ENCODE measurements around the gene ZNF133.
"Not testable (repeated sequence)": the region's sequence is repeated elsewhere in the genome, so short reads cannot be mapped to it uniquely, and the experiment has no call there.

Gene ZNF133

GRCh38 chr20:18287915-18288748 lies at the start of gene ZNF133:
TSS of gene ZNF133 (plus strand) at chr20:18288527. CDS start at chr20:18305687, 17,160 bp downstream.
- Histone ChIP-seq H3K4me3 (ENCODE audit: low read depth, low read length) (peak within 1 kb of the TSS; percentile 98), H3K27me3 (ENCODE audit: control insufficient read depth, insufficient read depth, low read length) (no peaks in the 10 kb centered on the region), H3K9me3 (ENCODE audit: control insufficient read depth, insufficient read depth, low read length) (peaks cover 11% of the 10 kb centered on the region), H3K4me1 (ENCODE audit: control insufficient read depth, insufficient read depth, low read length) (peaks cover 6% of the 10 kb centered on the region), H3K9ac (ENCODE audit: low read depth, low read length) (peak within 1 kb of the TSS; percentile 92), H3K36me3 (ENCODE audit: control insufficient read depth, insufficient read depth, low read length) (peaks cover 14% of the 10 kb centered on the region; the same call in 1 of the 2 replicates), H3K27ac (ENCODE audit: low read depth, low read length) (peak within 1 kb of the TSS; percentile 84)

- Histone ChIP-seq H3K4me1 (ENCODE audit: control insufficient read depth, insufficient read depth, low read length) (no peaks in the 10 kb centered on the region), H3K4me3 (ENCODE audit: low read depth, low read length) (no peak overlapping the region), H3K27ac (ENCODE audit: low read depth, low read length) (no peak overlapping the region), H3K36me3 (ENCODE audit: control insufficient read depth, insufficient read depth, low read length) (no peaks in the 10 kb centered on the region), H3K9ac (ENCODE audit: low read depth, low read length) (no peak overlapping the region), H3K27me3 (ENCODE audit: control insufficient read depth, insufficient read depth, low read length) (no peaks in the 10 kb centered on the region), H3K9me3 (ENCODE audit: control insufficient read depth, insufficient read depth, low read length) (no peaks in the 10 kb centered on the region)
These were observed 47.3 kb upstream of the ZNF133 start for GRCh38 chr20:18240997-18241396.

GRCh38 chr20:18243802-18244201 lies 44.5 kb upstream of the ZNF133 start:
- Histone ChIP-seq H3K27ac (ENCODE audit: low read depth, low read length) (no peak overlapping the region), H3K27me3 (ENCODE audit: control insufficient read depth, insufficient read depth, low read length) (no peaks in the 10 kb centered on the region), H3K9ac (ENCODE audit: low read depth, low read length) (no peak overlapping the region), H3K4me3 (ENCODE audit: low read depth, low read length) (no peak overlapping the region), H3K9me3 (ENCODE audit: control insufficient read depth, insufficient read depth, low read length) (no peaks in the 10 kb centered on the region), H3K36me3 (ENCODE audit: control insufficient read depth, insufficient read depth, low read length) (no peaks in the 10 kb centered on the region), H3K4me1 (ENCODE audit: control insufficient read depth, insufficient read depth, low read length) (no peaks in the 10 kb centered on the region)

DNA sequence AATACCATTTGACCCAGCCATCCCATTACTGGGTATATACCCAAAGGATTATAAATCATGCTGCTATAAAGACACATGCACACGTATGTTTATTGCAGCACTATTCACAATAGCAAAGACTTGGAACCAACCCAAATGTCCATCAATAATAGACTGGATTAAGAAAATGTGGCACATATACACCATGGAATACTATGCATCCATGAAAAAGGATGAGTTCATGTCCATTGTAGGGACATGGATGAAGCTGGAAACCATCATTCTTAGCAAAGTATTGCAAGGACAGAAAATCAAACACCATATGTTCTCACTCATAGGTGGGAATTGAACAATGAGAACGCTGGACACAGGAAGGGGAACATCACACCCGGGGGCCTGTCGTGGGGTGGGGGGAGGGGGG lies 39.8 kb upstream of the ZNF133 start:
- not testable (repeated sequence) for H3K9ac ChIP-seq (ENCODE audit: low read depth, low read length); H3K4me3 ChIP-seq (ENCODE audit: low read depth, low read length); H3K4me1 ChIP-seq (ENCODE audit: control insufficient read depth, insufficient read depth, low read length); H3K9me3 ChIP-seq (ENCODE audit: control insufficient read depth, insufficient read depth, low read length); H3K36me3 ChIP-seq (ENCODE audit: control insufficient read depth, insufficient read depth, low read length); H3K27me3 ChIP-seq (ENCODE audit: control insufficient read depth, insufficient read depth, low read length); H3K27ac ChIP-seq (ENCODE audit: low read depth, low read length)

DNA sequence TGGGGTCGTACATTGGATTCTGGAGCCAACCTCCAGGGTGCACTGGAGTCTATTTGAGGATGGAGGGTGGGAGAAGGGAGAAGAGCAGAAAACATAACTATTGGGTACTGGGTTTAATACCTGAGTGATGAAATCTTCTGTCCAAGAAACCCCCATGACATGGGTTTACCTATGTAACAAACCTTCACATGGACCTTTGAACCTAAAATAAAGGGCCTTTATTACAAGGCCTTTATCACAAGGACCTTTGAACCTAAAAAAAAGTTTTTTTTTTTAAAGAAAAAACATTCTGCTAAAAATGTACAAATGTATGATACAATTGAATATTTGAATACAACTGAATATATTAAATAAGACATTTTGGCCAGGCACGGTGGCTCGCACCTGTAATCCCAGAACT lies 38.1 kb upstream of the ZNF133 start:
- no peak overlapping the region for H3K4me3 ChIP-seq (ENCODE audit: low read depth, low read length)
- no peak overlapping the region for H3K27ac ChIP-seq (ENCODE audit: low read depth, low read length)
- no peaks in the 10 kb centered on the region for H3K4me1 ChIP-seq (ENCODE audit: control insufficient read depth, insufficient read depth, low read length)
- H3K9me3 ChIP-seq (ENCODE audit: control insufficient read depth, insufficient read depth, low read length), result no peaks in the 10 kb centered on the region
- H3K9ac ChIP-seq (ENCODE audit: low read depth, low read length), result no peak overlapping the region
- no peaks in the 10 kb centered on the region for H3K36me3 ChIP-seq (ENCODE audit: control insufficient read depth, insufficient read depth, low read length)
- no peaks in the 10 kb centered on the region for H3K27me3 ChIP-seq (ENCODE audit: control insufficient read depth, insufficient read depth, low read length)

DNA sequence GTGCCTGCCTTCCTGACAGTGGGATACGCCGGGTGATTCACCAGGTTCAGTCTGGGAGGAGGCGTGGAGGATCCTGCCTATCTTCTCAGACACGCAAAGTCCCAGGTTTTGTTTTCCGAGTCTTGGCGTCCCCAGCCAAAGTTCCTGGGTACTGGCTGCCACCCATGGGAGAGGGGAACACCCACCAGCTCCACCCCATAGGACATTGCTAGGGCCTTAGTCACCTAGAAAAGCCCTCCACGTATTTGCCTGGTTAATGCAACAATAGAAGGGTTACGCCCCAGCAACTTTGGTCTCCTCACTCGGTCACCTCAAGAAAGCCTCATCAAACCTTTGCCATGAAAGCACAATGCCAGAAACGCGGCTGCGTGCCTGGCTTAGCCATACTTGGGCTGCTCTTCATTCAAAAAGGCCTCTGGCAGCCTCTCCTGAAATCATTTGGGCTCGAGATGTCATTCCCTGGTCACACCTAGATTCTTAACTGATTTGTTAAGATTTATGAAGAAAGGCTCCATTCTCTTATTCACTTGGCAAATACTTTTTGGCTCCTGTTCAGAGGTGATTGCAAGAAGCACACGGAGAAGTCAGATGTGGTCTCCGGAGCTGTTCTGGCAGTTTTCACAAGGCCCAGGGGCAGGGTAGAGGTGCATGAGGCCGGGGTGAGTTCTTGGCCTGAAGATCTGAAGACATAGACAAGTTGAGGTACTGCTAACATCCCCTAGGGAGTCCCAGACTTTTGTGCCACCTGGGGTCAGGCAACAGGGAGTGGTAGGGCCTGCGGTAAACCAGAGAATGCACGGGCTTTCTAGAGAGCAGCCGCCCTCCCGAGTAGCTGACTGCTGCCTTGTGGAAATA lies 35.5 kb upstream of the ZNF133 start:
- H3K27me3 ChIP-seq (ENCODE audit: control insufficient read depth, insufficient read depth, low read length), result no peaks in the 10 kb centered on the region
- H3K27ac ChIP-seq (ENCODE audit: low read depth, low read length), result no peak overlapping the region
- no peak overlapping the region for H3K4me3 ChIP-seq (ENCODE audit: low read depth, low read length)
- no peaks in the 10 kb centered on the region for H3K9me3 ChIP-seq (ENCODE audit: control insufficient read depth, insufficient read depth, low read length)
- no peaks in the 10 kb centered on the region for H3K4me1 ChIP-seq (ENCODE audit: control insufficient read depth, insufficient read depth, low read length)
- H3K36me3 ChIP-seq (ENCODE audit: control insufficient read depth, insufficient read depth, low read length), result no peaks in the 10 kb centered on the region
- no peak overlapping the region for H3K9ac ChIP-seq (ENCODE audit: low read depth, low read length)

DNA sequence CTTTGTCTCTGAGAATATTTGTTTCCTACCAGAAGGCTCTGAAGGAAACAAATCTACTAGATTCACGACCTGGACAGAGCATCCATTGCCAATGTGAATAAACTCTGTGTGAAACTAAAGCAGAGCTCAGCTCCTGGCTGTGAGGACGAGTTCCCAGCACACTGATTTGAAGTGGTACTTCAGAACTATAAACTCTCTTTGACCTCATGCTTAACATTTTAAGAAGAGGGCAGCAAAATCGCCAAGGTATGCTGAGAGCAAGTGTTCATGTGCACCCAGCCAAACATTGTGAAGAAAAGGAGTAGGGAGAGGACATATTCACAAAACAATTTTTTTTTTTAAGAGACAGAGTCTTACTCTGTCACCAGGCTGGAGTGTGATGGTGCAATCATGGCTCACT lies 33.7 kb upstream of the ZNF133 start:
- Histone ChIP-seq H3K4me1 (ENCODE audit: control insufficient read depth, insufficient read depth, low read length) (no peaks in the 10 kb centered on the region), H3K36me3 (ENCODE audit: control insufficient read depth, insufficient read depth, low read length) (no peaks in the 10 kb centered on the region), H3K9me3 (ENCODE audit: control insufficient read depth, insufficient read depth, low read length) (no peaks in the 10 kb centered on the region), H3K4me3 (ENCODE audit: low read depth, low read length) (no peak overlapping the region), H3K9ac (ENCODE audit: low read depth, low read length) (no peak overlapping the region), H3K27ac (ENCODE audit: low read depth, low read length) (no peak overlapping the region), H3K27me3 (ENCODE audit: control insufficient read depth, insufficient read depth, low read length) (no peaks in the 10 kb centered on the region)

GRCh38 chr20:18255526-18255925 lies 32.8 kb upstream of the ZNF133 start:
- Histone ChIP-seq H3K27me3 (ENCODE audit: control insufficient read depth, insufficient read depth, low read length) (no peaks in the 10 kb centered on the region), H3K9me3 (ENCODE audit: control insufficient read depth, insufficient read depth, low read length) (no peaks in the 10 kb centered on the region), H3K9ac (ENCODE audit: low read depth, low read length) (no peak overlapping the region), H3K4me1 (ENCODE audit: control insufficient read depth, insufficient read depth, low read length) (no peaks in the 10 kb centered on the region), H3K36me3 (ENCODE audit: control insufficient read depth, insufficient read depth, low read length) (no peaks in the 10 kb centered on the region), H3K27ac (ENCODE audit: low read depth, low read length) (no peak overlapping the region), H3K4me3 (ENCODE audit: low read depth, low read length) (no peak overlapping the region)

DNA sequence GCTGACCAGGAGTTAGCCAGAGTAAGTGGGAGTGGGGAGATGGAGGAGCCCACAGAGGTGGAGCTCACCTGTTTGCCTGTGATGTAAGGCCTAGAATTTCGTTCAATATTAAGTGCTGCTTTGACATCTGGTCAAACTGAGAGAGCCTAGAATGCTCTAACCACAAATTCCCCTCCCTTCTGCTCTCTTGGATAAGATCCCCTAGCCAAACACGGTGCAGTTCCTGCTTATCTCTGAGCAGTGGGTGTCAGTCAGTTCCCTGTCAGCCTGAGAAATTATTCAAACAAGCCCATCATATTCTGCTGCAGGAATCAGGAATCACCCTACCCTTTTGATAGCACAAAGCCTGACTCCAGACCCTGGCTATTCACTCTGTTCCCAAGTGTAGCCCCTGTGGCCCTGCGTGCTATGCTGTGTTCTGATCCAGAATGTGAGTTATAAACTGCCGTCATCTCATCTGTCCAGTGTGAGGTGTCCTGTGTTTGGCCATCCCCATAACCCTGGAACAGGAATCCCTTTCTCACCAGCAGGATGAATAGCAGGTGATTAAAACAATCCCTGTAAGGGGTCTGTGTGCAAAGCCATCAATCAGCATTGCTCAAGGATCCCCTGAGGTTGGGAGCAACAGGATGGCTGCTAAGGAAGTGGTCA lies 31.8 kb upstream of the ZNF133 start:
- Histone ChIP-seq H3K27ac (ENCODE audit: low read depth, low read length) (no peak overlapping the region), H3K27me3 (ENCODE audit: control insufficient read depth, insufficient read depth, low read length) (no peaks in the 10 kb centered on the region), H3K4me1 (ENCODE audit: control insufficient read depth, insufficient read depth, low read length) (no peaks in the 10 kb centered on the region), H3K36me3 (ENCODE audit: control insufficient read depth, insufficient read depth, low read length) (no peaks in the 10 kb centered on the region), H3K9ac (ENCODE audit: low read depth, low read length) (no peak overlapping the region), H3K9me3 (ENCODE audit: control insufficient read depth, insufficient read depth, low read length) (no peaks in the 10 kb centered on the region), H3K4me3 (ENCODE audit: low read depth, low read length) (no peak overlapping the region)

- no peaks in the 10 kb centered on the region for H3K36me3 ChIP-seq (ENCODE audit: control insufficient read depth, insufficient read depth, low read length)
- no peaks in the 10 kb centered on the region for H3K9me3 ChIP-seq (ENCODE audit: control insufficient read depth, insufficient read depth, low read length)
- no peak overlapping the region for H3K9ac ChIP-seq (ENCODE audit: low read depth, low read length)
- no peak overlapping the region for H3K4me3 ChIP-seq (ENCODE audit: low read depth, low read length)
- no peaks in the 10 kb centered on the region for H3K27me3 ChIP-seq (ENCODE audit: control insufficient read depth, insufficient read depth, low read length)
- H3K4me1 ChIP-seq (ENCODE audit: control insufficient read depth, insufficient read depth, low read length), result no peaks in the 10 kb centered on the region
- H3K27ac ChIP-seq (ENCODE audit: low read depth, low read length), result no peak overlapping the region
These were observed 30.0 kb upstream of the ZNF133 start for GRCh38 chr20:18258126-18258860.

Data from HUES48 (cell line).